OCI-LY1 (cell line): Measurements from ENCODE around the gene VPS16.

Experiments used
- H2AFZ ChIP-seq: fragments of 200-600 bp; sonication (generic), shearing (Covaris generic); 2 replicates; pipeline ENCODE4 v1.6.0; 2014; ENCODE audit warnings: antibody characterized with exemption, mild to moderate bottlenecking, low read length
- H3F3A ChIP-seq: fragments of 200-600 bp; sonication (generic), shearing (Covaris generic); 2 replicates; pipeline ENCODE4 v1.6.0; 2014; ENCODE audit warnings: mild to moderate bottlenecking, antibody characterized with exemption, low read length, moderate library complexity; ENCODE audit not compliant: insufficient read depth
- H3K27ac ChIP-seq: fragments of 200-600 bp; sonication (generic); 2 replicates; pipeline ENCODE4 v1.5.1; 2014; ENCODE audit warnings: low read length, mixed run types, mild to moderate bottlenecking, low read depth; ENCODE audit not compliant: poor library complexity, severe bottlenecking
- H3K27me3 ChIP-seq: fragments of 200-600 bp; sonication (generic); 2 replicates; pipeline ENCODE4 v1.6.0; 2014; ENCODE audit warnings: antibody characterized with exemption, mild to moderate bottlenecking, low read length, moderate library complexity; ENCODE audit not compliant: insufficient read depth
- H3K36me3 ChIP-seq: fragments of 200-600 bp; sonication (generic); 2 replicates; pipeline ENCODE4 v1.6.1; 2014; ENCODE audit warnings: mild to moderate bottlenecking, antibody characterized with exemption, low read length, moderate library complexity, mixed read lengths; ENCODE audit not compliant: insufficient read depth
- H3K4me1 ChIP-seq: fragments of 200-600 bp; sonication (generic); 2 replicates; pipeline ENCODE4 v1.5.1; 2014; ENCODE audit warnings: mild to moderate bottlenecking, low read length, moderate library complexity; ENCODE audit not compliant: insufficient read depth, severe bottlenecking
- H3K4me2 ChIP-seq: fragments of 200-600 bp; sonication (generic), shearing (Covaris generic); 2 replicates; pipeline ENCODE4 v1.6.1; 2014; ENCODE audit warnings: low read length
- H3K4me3 ChIP-seq: fragments of 200-600 bp; sonication (generic); 2 replicates; pipeline ENCODE4 v1.5.1; 2014; ENCODE audit warnings: low read length, low read depth, mild to moderate bottlenecking, mixed read lengths; ENCODE audit not compliant: poor library complexity, severe bottlenecking
- H3K79me2 ChIP-seq: fragments of 200-600 bp; shearing (Covaris generic); 2 replicates; pipeline ENCODE4 v1.6.1; 2016; ENCODE audit warnings: mixed run types, low read length, mixed read lengths; ENCODE audit not compliant: insufficient read depth
- H3K9ac ChIP-seq: fragments of 200-600 bp; sonication (generic), shearing (Covaris generic); 2 replicates; pipeline ENCODE4 v1.6.1; 2014; ENCODE audit warnings: mild to moderate bottlenecking, low read length, mixed read lengths
- H3K9me2 ChIP-seq: fragments of 200-600 bp; sonication (generic), shearing (Covaris generic); 2 replicates; pipeline ENCODE4 v1.6.1; 2014; ENCODE audit warnings: low read depth, mild to moderate bottlenecking, low read length, mixed read lengths
- H3K9me3 ChIP-seq: fragments of 200-600 bp; shearing (Covaris generic); 2 replicates; pipeline ENCODE4 v1.6.1; 2014; ENCODE audit warnings: low read length, mixed read lengths
- H4K20me1 ChIP-seq: fragments of 200-600 bp; sonication (generic), shearing (Covaris generic); 2 replicates; pipeline ENCODE4 v1.6.0; 2016; ENCODE audit warnings: mild to moderate bottlenecking, low read length; ENCODE audit not compliant: insufficient read depth
- EZH2 ChIP-seq: fragments of 200-600 bp; sonication (generic), shearing (Covaris generic); IDR thresholded peaks from 2 replicates; pipeline ENCODE4 v1.8.0; 2017; ENCODE audit warnings: borderline replicate concordance, mixed run types, mild to moderate bottlenecking, antibody characterized with exemption, low read length, moderate library complexity, mixed read lengths
- TF ChIP-seq, protein P1 (sequence below): fragments of 200-600 bp; sonication (generic), shearing (Covaris generic); IDR thresholded peaks from 2 replicates; pipeline ENCODE4 v1.5.1; 2017; ENCODE audit warnings: mild to moderate bottlenecking, antibody characterized with exemption, low read length, moderate library complexity, mixed read lengths

VPS16 gene

DNA sequence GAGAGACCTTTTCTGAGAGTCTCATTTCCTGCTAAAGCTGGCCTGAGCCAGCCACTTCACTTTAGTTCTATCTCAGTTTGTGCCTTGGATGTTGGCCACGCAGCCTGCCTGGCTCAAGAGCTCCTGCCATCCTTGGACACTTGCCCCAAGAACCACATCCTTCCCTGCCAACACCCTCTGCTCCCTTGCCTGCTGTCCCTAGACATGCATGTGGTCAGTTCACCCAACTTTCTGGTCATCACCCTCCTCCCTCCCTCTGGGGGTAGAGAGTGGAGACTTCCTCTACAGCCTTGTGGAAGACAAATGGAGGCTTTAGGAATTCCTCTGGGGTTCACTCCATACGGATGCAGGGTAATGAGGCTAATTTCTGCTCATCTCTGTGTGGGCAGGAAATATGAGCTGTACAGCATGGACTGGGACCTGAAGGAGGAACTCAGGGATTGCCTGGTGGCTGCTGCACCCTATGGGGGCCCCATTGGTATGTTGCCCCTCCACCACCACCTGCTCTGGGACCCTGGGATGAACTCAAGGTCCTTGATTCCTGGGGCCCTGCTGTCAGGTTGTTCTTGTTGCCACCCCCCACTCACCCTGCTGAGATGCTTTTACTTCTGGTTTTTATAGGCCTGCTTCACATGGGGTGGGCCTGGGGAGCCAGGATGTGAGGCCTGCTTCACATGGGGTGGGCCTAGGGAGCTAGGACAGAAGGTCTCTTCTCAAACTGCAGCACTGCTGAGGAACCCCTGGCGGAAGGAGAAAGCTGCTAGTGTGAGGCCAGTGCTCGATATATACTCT, 19.0 kb downstream of the VPS16 start:
- Histone ChIP-seq H3K4me3 (no peak overlapping the region), H3K4me2 (no peak overlapping the region), H3K9me3 (no peaks in the 10 kb centered on the region)

GRCh38 chr20:2864626-2865025, 24.1 kb downstream of the VPS16 start:
- Histone ChIP-seq H3K9ac (no peak overlapping the region), H4K20me1 (no peaks in the 10 kb centered on the region), H3K27me3 (no peaks in the 10 kb centered on the region), H3K4me3 (no peak overlapping the region), H3K9me3 (no peaks in the 10 kb centered on the region), H3K9me2 (no peaks in the 10 kb centered on the region), H3K79me2 (no peaks in the 10 kb centered on the region), H3F3A (no peaks in the 10 kb centered on the region), H3K4me1 (peaks cover 7% of the 10 kb centered on the region), H2AFZ (no peak overlapping the region), H3K4me2 (no peak overlapping the region), H3K36me3 (peaks cover 33% of the 10 kb centered on the region), H3K27ac (no peak overlapping the region)
- TF ChIP-seq EZH2, result no peak
- TF ChIP-seq, protein P1, sequence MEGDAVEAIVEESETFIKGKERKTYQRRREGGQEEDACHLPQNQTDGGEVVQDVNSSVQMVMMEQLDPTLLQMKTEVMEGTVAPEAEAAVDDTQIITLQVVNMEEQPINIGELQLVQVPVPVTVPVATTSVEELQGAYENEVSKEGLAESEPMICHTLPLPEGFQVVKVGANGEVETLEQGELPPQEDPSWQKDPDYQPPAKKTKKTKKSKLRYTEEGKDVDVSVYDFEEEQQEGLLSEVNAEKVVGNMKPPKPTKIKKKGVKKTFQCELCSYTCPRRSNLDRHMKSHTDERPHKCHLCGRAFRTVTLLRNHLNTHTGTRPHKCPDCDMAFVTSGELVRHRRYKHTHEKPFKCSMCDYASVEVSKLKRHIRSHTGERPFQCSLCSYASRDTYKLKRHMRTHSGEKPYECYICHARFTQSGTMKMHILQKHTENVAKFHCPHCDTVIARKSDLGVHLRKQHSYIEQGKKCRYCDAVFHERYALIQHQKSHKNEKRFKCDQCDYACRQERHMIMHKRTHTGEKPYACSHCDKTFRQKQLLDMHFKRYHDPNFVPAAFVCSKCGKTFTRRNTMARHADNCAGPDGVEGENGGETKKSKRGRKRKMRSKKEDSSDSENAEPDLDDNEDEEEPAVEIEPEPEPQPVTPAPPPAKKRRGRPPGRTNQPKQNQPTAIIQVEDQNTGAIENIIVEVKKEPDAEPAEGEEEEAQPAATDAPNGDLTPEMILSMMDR, result no peak

More for the DNA sequence above, 19.0 kb downstream of the VPS16 start:
- Histone ChIP-seq H4K20me1 (no peaks in the 10 kb centered on the region), H3K36me3 (peaks cover 14% of the 10 kb centered on the region), H3K79me2 (no peaks in the 10 kb centered on the region), H3K9ac (no peak overlapping the region), H3K27ac (no peak overlapping the region), H3K4me1 (no peaks in the 10 kb centered on the region), H3K27me3 (no peaks in the 10 kb centered on the region), H3F3A (no peaks in the 10 kb centered on the region), H3K9me2 (no peaks in the 10 kb centered on the region), H2AFZ (no peak overlapping the region)
- TF ChIP-seq, protein P1, result no peak
- no peak for TF ChIP-seq EZH2

GRCh38 chr20:2865101-2865500, 24.6 kb downstream of the VPS16 start:
- Histone ChIP-seq H3K27ac (no peak overlapping the region), H3K9me3 (no peaks in the 10 kb centered on the region), H3F3A (no peaks in the 10 kb centered on the region), H2AFZ (no peak overlapping the region), H3K9me2 (no peaks in the 10 kb centered on the region), H3K9ac (no peak overlapping the region), H4K20me1 (no peaks in the 10 kb centered on the region), H3K27me3 (no peaks in the 10 kb centered on the region), H3K79me2 (no peaks in the 10 kb centered on the region), H3K4me2 (no peak overlapping the region), H3K4me3 (no peak overlapping the region), H3K36me3 (peaks cover 33% of the 10 kb centered on the region), H3K4me1 (peaks cover 7% of the 10 kb centered on the region)
- no peak for TF ChIP-seq EZH2
- TF ChIP-seq, protein P1, result no peak
